Measurements from ENCODE around the gene COTL1.

The COTL1 gene

GRCh38 chr16:84604477-84605013, 13.3 kb downstream of the COTL1 start:
- Histone ChIP-seq H2AFZ (ENCODE audit: low read length) (no peak overlapping the region), H3K9ac (ENCODE audit: low read length) (no peak overlapping the region), H3K4me1 (ENCODE audit: low read length) (no peaks in the 10 kb centered on the region; the same call in 1 of the 2 replicates), H3K9me2 (replicated peaks; ENCODE audit: insufficient read depth, low read length) (no peaks in the 10 kb centered on the region), H3K4me2 (ENCODE audit: low read depth, low read length) (no peak overlapping the region), H3K79me2 (ENCODE audit: low read length) (no peaks in the 10 kb centered on the region), H3K27ac (ENCODE audit: low read length) (no peak overlapping the region), H3F3A (ENCODE audit: insufficient read depth, low read length) (no peaks in the 10 kb centered on the region), H3K4me3 (ENCODE audit: low read length) (no peak overlapping the region), H3K36me3 (replicated peaks; ENCODE audit: insufficient read depth, low read length) (no peaks in the 10 kb centered on the region), H4K20me1 (ENCODE audit: insufficient read depth, low read length) (no peaks in the 10 kb centered on the region), H3K9me3 (replicated peaks; ENCODE audit: insufficient read depth, low read length) (no peaks in the 10 kb centered on the region), H3K27me3 (replicated peaks; ENCODE audit: insufficient read depth, low read length) (no peaks in the 10 kb centered on the region)
- DNase-seq = no peak
- no peak for TF ChIP-seq EZH2phosphoT487 (IDR thresholded peaks at IDR 0.05; ENCODE audit: low read length)
- no peak for TF ChIP-seq EZH2 (optimal IDR thresholded peaks at IDR 0.05; ENCODE audit: low read depth, low read length)
- TF ChIP-seq CTCF (IDR thresholded peaks at IDR 0.05; ENCODE audit: low read length) = no peak

- no peak overlapping the region for H2AFZ ChIP-seq (ENCODE audit: low read length)
- H3K27me3 ChIP-seq (replicated peaks; ENCODE audit: insufficient read depth, low read length) = no peaks in the 10 kb centered on the region
- no peak overlapping the region for H3K4me2 ChIP-seq (ENCODE audit: low read depth, low read length)
- no peak overlapping the region for H3K9ac ChIP-seq (ENCODE audit: low read length)
- H4K20me1 ChIP-seq (ENCODE audit: insufficient read depth, low read length) = no peaks in the 10 kb centered on the region
- H3F3A ChIP-seq (ENCODE audit: insufficient read depth, low read length) = no peaks in the 10 kb centered on the region
- no peaks in the 10 kb centered on the region for H3K9me3 ChIP-seq (replicated peaks; ENCODE audit: insufficient read depth, low read length)
- H3K4me3 ChIP-seq (ENCODE audit: low read length) = no peak overlapping the region
- no peak overlapping the region for H3K27ac ChIP-seq (ENCODE audit: low read length)
- TF ChIP-seq EZH2 (optimal IDR thresholded peaks at IDR 0.05; ENCODE audit: low read depth, low read length) (no peak), CTCF (IDR thresholded peaks at IDR 0.05; ENCODE audit: low read length) (no peak), EZH2phosphoT487 (IDR thresholded peaks at IDR 0.05; ENCODE audit: low read length) (no peak)
- no peak for DNase-seq
- no peaks in the 10 kb centered on the region for H3K36me3 ChIP-seq (replicated peaks; ENCODE audit: insufficient read depth, low read length)
- H3K79me2 ChIP-seq (ENCODE audit: low read length) = no peaks in the 10 kb centered on the region
- H3K9me2 ChIP-seq (replicated peaks; ENCODE audit: insufficient read depth, low read length) = no peaks in the 10 kb centered on the region
- no peaks in the 10 kb centered on the region; the same call in 1 of the 2 replicates for H3K4me1 ChIP-seq (ENCODE audit: low read length)
Observed at GRCh38 chr16:84603940-84604339, 13.9 kb downstream of the COTL1 start.

GRCh38 chr16:84603140-84603816, 14.6 kb downstream of the COTL1 start:
- Histone ChIP-seq H3K4me1 (ENCODE audit: low read length) (no peaks in the 10 kb centered on the region; the same call in 1 of the 2 replicates), H3K27me3 (replicated peaks; ENCODE audit: insufficient read depth, low read length) (no peaks in the 10 kb centered on the region), H3K9me2 (replicated peaks; ENCODE audit: insufficient read depth, low read length) (no peaks in the 10 kb centered on the region), H4K20me1 (ENCODE audit: insufficient read depth, low read length) (no peaks in the 10 kb centered on the region), H3K4me3 (ENCODE audit: low read length) (no peak overlapping the region), H3K36me3 (replicated peaks; ENCODE audit: insufficient read depth, low read length) (no peaks in the 10 kb centered on the region), H3K4me2 (ENCODE audit: low read depth, low read length) (no peak overlapping the region), H3K79me2 (ENCODE audit: low read length) (no peaks in the 10 kb centered on the region), H3K9me3 (replicated peaks; ENCODE audit: insufficient read depth, low read length) (no peaks in the 10 kb centered on the region), H3K9ac (ENCODE audit: low read length) (no peak overlapping the region), H3F3A (ENCODE audit: insufficient read depth, low read length) (no peaks in the 10 kb centered on the region), H3K27ac (ENCODE audit: low read length) (no peak overlapping the region), H2AFZ (ENCODE audit: low read length) (no peak overlapping the region)
- no peak for DNase-seq
- TF ChIP-seq EZH2 (optimal IDR thresholded peaks at IDR 0.05; ENCODE audit: low read depth, low read length) (no peak), CTCF (IDR thresholded peaks at IDR 0.05; ENCODE audit: low read length) (no peak), EZH2phosphoT487 (IDR thresholded peaks at IDR 0.05; ENCODE audit: low read length) (no peak)
